K562 (cell line): ENCODE measurements around the gene CZIB. TPM values are rescaled to one million over a fixed set of nuclear protein-coding genes. Genes with fewer than 3 reads are reported as not detected.

Source experiments
- ATAC-seq: fragments of 200-7000 bp; cut with Tn5 transposase; 3 replicates; pipeline ENCODE4 v1.9.1; 2020; ENCODE audit warnings: moderate library complexity
- BruUV-seq: library from RNA; stranded (reverse); fragments of 400-500 nt; replicated peaks from 2 replicates; lab custom pipeline; 2021; lab: Mats Ljungman, UMichigan
- CTCF ChIA-PET: fragments of 300-600 bp; formaldehyde crosslinking; extraction: SDS; loops from one replicate; lab custom pipeline; 2021; ENCODE audit warnings: low intra/inter-chr PET ratio; lab: Yijun Ruan, JAX
- POLR2A ChIA-PET: fragments of 300-600, 350-650 bp; sonication (Branson Sonifier 250); formaldehyde crosslinking; extraction: SDS; loops from one replicate; lab custom pipeline; 2021; ENCODE audit warnings: antibody characterized with exemption, inconsistent platforms; lab: Yijun Ruan, JAX
- DNase-seq, 4 experiments: peaks; one replicate each; pipeline versions ENCODE4 v3.0.0 to v3.0.0-alpha.2; 2011 to 2018; ENCODE audit warnings: low spot score in 3 of 4, mixed read lengths in 3 of 4; ENCODE audit errors: extremely low read depth in 1 of 4
- FAIRE-seq: peaks from 2 replicates; lab custom pipeline; 2011; peaks lifted over from hg19 to GRCh38; lab: Jason Lieb, UNC
- H2AFZ ChIP-seq: 2 replicates; pipeline ENCODE4 v1.6.0; 2011; ENCODE audit warnings: low read depth, low read length, control low read depth, inconsistent platforms
- H3K27ac ChIP-seq: fragments of 200-600 bp; 3 replicates; pipeline ENCODE4 v1.8.0; 2011; ENCODE audit warnings: low read depth, mild to moderate bottlenecking, control low read depth, inconsistent platforms, low read length, moderate library complexity, mixed read lengths; ENCODE audit errors: extremely low read depth
- H3K27me3 ChIP-seq, 2 experiments: fragments of 300-600 bp in 1 of 2; 2 replicates in 1 of 2; 3 replicates in 1 of 2; pipeline versions ENCODE4 v1.6.0 to v1.8.0; 2011; ENCODE audit warnings: inconsistent platforms in 2 of 2, low read length in 2 of 2, mild to moderate bottlenecking in 1 of 2, mixed read lengths in 1 of 2, moderate library complexity in 1 of 2; ENCODE audit not compliant: control insufficient read depth in 2 of 2, insufficient read depth in 2 of 2
- H3K36me3 ChIP-seq: fragments of 300-600 bp; 3 replicates; pipeline ENCODE4 v1.8.0; 2011; ENCODE audit warnings: mild to moderate bottlenecking, low read length, inconsistent platforms; ENCODE audit not compliant: control insufficient read depth, insufficient read depth
- H3K4me1 ChIP-seq, 2 experiments: fragments of 200-600 bp in 1 of 2; replicated peaks in 1 of 2; 2 replicates in 1 of 2; 3 replicates in 1 of 2; pipeline versions ENCODE4 v1.5.1 to v1.8.0; 2011; ENCODE audit warnings: inconsistent platforms in 2 of 2, low read length in 2 of 2, mild to moderate bottlenecking in 1 of 2, mixed read lengths in 1 of 2, moderate library complexity in 1 of 2; ENCODE audit not compliant: control insufficient read depth in 2 of 2, insufficient read depth in 2 of 2
- H3K4me2 ChIP-seq: 2 replicates; pipeline ENCODE4 v1.6.1; 2011; ENCODE audit warnings: low read length, control low read depth, inconsistent platforms, mixed read lengths; ENCODE audit not compliant: insufficient read depth
- H3K4me3 ChIP-seq: fragments of 200-600 bp; sonication (generic), shearing (Covaris generic); 2 replicates; pipeline ENCODE4 v1.5.1; 2016; ENCODE audit warnings: control low read depth, inconsistent platforms
- H3K79me2 ChIP-seq: fragments of 200-600 bp; 3 replicates; pipeline ENCODE4 v1.8.0; 2011; ENCODE audit warnings: low read length, inconsistent platforms; ENCODE audit not compliant: control insufficient read depth, insufficient read depth
- H3K9ac ChIP-seq, 2 experiments: 2 replicates each; pipeline versions ENCODE4 v1.6.0 to v1.6.1; 2011; ENCODE audit warnings: low read depth in 2 of 2, low read length in 2 of 2, control low read depth in 1 of 2, inconsistent platforms in 1 of 2, mild to moderate bottlenecking in 1 of 2, mixed read lengths in 1 of 2; ENCODE audit not compliant: insufficient read depth in 1 of 2
- H3K9me1 ChIP-seq: one replicate; pipeline ENCODE4 v1.6.0; 2011; ENCODE audit warnings: inconsistent platforms, mild to moderate bottlenecking, low read length, moderate library complexity; ENCODE audit not compliant: control insufficient read depth, insufficient read depth
- H3K9me3 ChIP-seq: replicated peaks from 2 replicates; pipeline ENCODE4 v1.5.1; 2011; ENCODE audit warnings: low read depth, low read length, inconsistent platforms; ENCODE audit not compliant: control insufficient read depth, insufficient read depth
- H4K20me1 ChIP-seq: replicated peaks from 2 replicates; pipeline ENCODE4 v1.6.1; 2011; ENCODE audit warnings: low read length, inconsistent platforms, mixed read lengths; ENCODE audit not compliant: control insufficient read depth, insufficient read depth
- BCOR ChIP-seq: fragments of 450-650 bp; IDR thresholded peaks from 2 replicates; pipeline ENCODE4 v1.6.1; 2016
- MIER1 ChIP-seq: fragments of 450-650 bp; IDR thresholded peaks from 2 replicates; pipeline ENCODE4 v1.6.1; 2016; ENCODE audit warnings: antibody characterized with exemption, mild to moderate bottlenecking, low read depth
- RCOR1 ChIP-seq, 2 experiments: IDR thresholded peaks; 2 replicates each; pipeline ENCODE4 v1.6.1; 2012; ENCODE audit warnings: low read depth in 2 of 2, low read length in 2 of 2, borderline replicate concordance in 1 of 2, improper control_type of control experiment in 1 of 2
- TOE1 ChIP-seq, 2 experiments: fragments of 450-650 bp in 1 of 2; sonication (generic) in 1 of 2; formaldehyde crosslinking in 1 of 2; IDR thresholded peaks; 2 replicates each; pipeline versions ENCODE4 v1.7.1 to v1.8.0; 2016 to 2022; ENCODE audit warnings: borderline replicate concordance in 2 of 2, mild to moderate bottlenecking in 2 of 2, antibody characterized with exemption in 1 of 2, inconsistent platforms in 1 of 2, low read depth in 1 of 2, missing genetic modification reagents in 1 of 2, moderate library complexity in 1 of 2
- WGBS: fragments of 100-300 bp; shearing (Covaris generic); methylation state at CpG from one replicate; pipeline ENCODE4 v1.1.6; 2016; ENCODE audit warnings: low coverage, mixed read lengths; ENCODE audit not compliant: insufficient coverage; ENCODE audit errors: missing lambda C conversion rate; 5-methylcytosine and 5-hydroxymethylcytosine counted together
- in situ Hi-C: fragments of 300-500 bp; cut with MboI; formaldehyde crosslinking; loops from 4 replicates; pipeline ENCODE4 v1.15.0; 2018; ENCODE audit warnings: inconsistent platforms, mixed read lengths
- intact Hi-C: fragments of 100-400 bp; cut with micrococcal nuclease; formaldehyde crosslinking; loops from 2 replicates; pipeline ENCODE4 v1.14.2; 2022
- polyA plus RNA-seq, 8 experiments: library from polyadenylated mRNA; depleted of rRNA in 4 of 8; stranded (reverse) in 5 of 8; unstranded in 3 of 8; fragments of >200 nt; fragmentation: Nextera tagmentation in 2 of 8; fragmentation: Illumina TruSeq in 1 of 8; extraction: Ambion mirVana in 2 of 8; extraction: Trizol in 1 of 8; gene quantifications; 2 replicates each; pipeline versions ENCODE4 v1.2.1 to v1.2.3, GENCODE V29; 2011 to 2014; ENCODE audit warnings: inconsistent platforms in 1 of 8, missing spikeins in 1 of 8
- total RNA-seq, 7 experiments: library from RNA; depleted of rRNA in 6 of 7; stranded (reverse); fragments of >200 nt in 6 of 7; fragmentation: Illumina TruSeq in 2 of 7; extraction: Trizol in 2 of 7; gene quantifications; 2 replicates each; pipeline versions ENCODE4 v1.2.1 to v1.2.3, GENCODE V29; 2011 to 2021; ENCODE audit warnings: low replicate concordance in 1 of 7
- TF ChIP-seq, protein P1 (sequence below), 2 experiments: IDR thresholded peaks; 2 replicates each; pipeline ENCODE4 v1.6.1; 2012; ENCODE audit warnings: improper control_type of control experiment in 2 of 2, low read depth in 2 of 2, low read length in 2 of 2, borderline replicate concordance in 1 of 2
- TF ChIP-seq, protein P2 (sequence below): sonication (generic); IDR thresholded peaks from 2 replicates; pipeline ENCODE4 v1.6.1; 2016

The CZIB gene
- total and polyA plus RNA-seq, 9 of the 15 experiments (the other 6 are each of a cell fraction or from before 2014, with no cell fraction given) = 52.6 to 111 (median 80.0) TPM

DNA sequence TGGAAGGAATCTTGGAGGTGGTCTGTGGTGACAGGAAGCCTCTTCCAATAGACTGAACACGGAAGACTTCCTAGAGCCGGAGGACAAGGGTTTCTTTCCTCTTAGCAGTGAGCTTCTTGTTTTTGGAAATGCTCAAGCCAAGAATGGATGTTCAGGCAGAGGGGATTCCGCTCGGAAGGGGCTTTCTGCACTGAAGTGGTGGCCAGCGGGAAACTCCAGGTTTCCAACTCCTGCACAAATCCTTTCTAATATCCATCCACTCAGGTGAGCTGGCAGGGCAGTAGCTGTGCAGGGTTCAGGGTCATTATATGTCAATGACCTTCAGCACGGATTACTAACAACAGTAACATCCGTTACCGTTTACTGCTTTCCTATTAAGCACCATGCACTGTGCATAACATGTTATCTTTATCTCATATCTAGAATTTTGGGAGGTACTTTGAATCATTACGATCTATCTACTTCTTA, 24.4 kb downstream of the CZIB start (continued):
- TF ChIP-seq, protein P1, sequence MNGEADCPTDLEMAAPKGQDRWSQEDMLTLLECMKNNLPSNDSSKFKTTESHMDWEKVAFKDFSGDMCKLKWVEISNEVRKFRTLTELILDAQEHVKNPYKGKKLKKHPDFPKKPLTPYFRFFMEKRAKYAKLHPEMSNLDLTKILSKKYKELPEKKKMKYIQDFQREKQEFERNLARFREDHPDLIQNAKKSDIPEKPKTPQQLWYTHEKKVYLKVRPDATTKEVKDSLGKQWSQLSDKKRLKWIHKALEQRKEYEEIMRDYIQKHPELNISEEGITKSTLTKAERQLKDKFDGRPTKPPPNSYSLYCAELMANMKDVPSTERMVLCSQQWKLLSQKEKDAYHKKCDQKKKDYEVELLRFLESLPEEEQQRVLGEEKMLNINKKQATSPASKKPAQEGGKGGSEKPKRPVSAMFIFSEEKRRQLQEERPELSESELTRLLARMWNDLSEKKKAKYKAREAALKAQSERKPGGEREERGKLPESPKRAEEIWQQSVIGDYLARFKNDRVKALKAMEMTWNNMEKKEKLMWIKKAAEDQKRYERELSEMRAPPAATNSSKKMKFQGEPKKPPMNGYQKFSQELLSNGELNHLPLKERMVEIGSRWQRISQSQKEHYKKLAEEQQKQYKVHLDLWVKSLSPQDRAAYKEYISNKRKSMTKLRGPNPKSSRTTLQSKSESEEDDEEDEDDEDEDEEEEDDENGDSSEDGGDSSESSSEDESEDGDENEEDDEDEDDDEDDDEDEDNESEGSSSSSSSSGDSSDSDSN (IDR thresholded peaks at IDR 0.05; ENCODE audit: borderline replicate concordance in 1 of 2, low read depth in 2 of 2, low read length in 2 of 2) = peak in 1 of 2 experiments; percentile 7; a peak in 1 of 4 replicates

DNA sequence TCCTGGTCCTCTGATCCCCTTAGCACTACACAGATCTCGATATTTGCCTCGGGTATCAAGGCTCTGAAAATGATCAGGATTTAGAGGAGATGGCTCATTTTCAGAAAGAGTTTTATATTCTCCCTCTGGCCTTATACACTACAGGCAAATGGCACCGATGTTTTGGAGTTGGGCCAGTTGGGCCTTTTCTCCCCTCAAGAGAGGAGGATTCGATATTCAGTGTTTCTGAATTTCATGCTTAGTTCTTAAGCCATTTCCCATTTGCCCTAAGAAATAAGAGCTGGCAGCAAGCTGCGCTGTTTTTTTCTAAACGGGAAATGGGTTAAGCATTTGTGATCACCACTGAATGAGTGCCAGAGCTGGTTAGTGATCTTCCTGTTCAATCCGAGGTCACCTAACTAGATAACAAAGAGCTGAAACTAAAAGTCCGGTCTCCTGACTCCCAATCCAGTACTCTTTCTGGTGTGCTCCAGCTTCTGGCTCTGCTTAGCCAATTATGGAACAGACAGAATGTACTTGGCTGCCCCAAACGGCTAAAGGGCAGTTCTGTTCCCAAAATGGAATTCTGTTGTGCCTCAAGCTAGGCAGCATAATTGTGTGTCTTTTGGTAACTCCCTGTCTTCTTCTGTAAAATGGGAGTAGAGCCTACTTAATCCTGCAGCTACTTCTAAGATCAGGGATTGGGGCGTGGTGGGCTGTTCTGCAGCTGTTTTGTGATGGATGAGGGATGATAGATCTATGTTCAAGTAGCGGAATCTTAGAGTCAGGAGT, 25.0 kb downstream of the CZIB start:
- no peaks in the 10 kb centered on the region for H4K20me1 ChIP-seq
- peaks cover 16 to 21% of the 10 kb centered on the region in 2 experiments for H3K4me1 ChIP-seq
- no peaks in the 10 kb centered on the region for H3K27me3 ChIP-seq
- peak overlapping the region; percentile 96 for H3K4me2 ChIP-seq
- ATAC-seq = no peak
- no peak overlapping the region for H3K4me3 ChIP-seq
- peaks cover 17% of the 10 kb centered on the region for H3K79me2 ChIP-seq
- no TSS peak for BruUV-seq
- TF ChIP-seq, protein P2, sequence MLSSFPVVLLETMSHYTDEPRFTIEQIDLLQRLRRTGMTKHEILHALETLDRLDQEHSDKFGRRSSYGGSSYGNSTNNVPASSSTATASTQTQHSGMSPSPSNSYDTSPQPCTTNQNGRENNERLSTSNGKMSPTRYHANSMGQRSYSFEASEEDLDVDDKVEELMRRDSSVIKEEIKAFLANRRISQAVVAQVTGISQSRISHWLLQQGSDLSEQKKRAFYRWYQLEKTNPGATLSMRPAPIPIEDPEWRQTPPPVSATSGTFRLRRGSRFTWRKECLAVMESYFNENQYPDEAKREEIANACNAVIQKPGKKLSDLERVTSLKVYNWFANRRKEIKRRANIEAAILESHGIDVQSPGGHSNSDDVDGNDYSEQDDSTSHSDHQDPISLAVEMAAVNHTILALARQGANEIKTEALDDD = peak; percentile 26; the same call in 1 of the 2 replicates
- TF ChIP-seq RCOR1 (IDR thresholded peaks at IDR 0.05; ENCODE audit: borderline replicate concordance in 1 of 2, low read depth in 2 of 2, low read length in 2 of 2) = peak in 1 of 2 experiments; percentile 22; a peak in 1 of 4 replicates
- no peak for TF ChIP-seq MIER1
- TF ChIP-seq TOE1 (IDR thresholded peaks at IDR 0.05; ENCODE audit: borderline replicate concordance) = no peak
- TF ChIP-seq TOE1 (CRISPR knock-in tag; IDR thresholded peaks at IDR 0.05; ENCODE audit: borderline replicate concordance, low read depth) = no peak
- peak; percentile 16; the same call in 1 of the 2 replicates for TF ChIP-seq BCOR
- no peaks in the 10 kb centered on the region for H3K9me3 ChIP-seq
- peak overlapping the region; percentile 10; the same call in 1 of the 3 replicates for H3K27ac ChIP-seq
- H3K9ac ChIP-seq = peak overlapping the region in 1 of 2 experiments; percentile 93; a peak in 2 of 4 replicates
- H2AFZ ChIP-seq = peak overlapping the region; percentile 90
- ChIA-PET POLR2A (interaction anchor here (0.5 to 2.0 kb wide), 10 partner anchors 9 to 131 kb away, joined by 3 to 13 read pairs (median 3); no protein-coding TSS in a partner anchor), CTCF (no interaction called here)
- intact Hi-C loops = loop anchor here (10.0 kb wide), 1 partner anchor 199 kb away; no protein-coding TSS in a partner anchor
- H3K9me1 ChIP-seq = no peaks in the 10 kb centered on the region
- WGBS = 60% methylated on average over 11 of the region's 11 CpGs
- no peak for DNase-seq
- no peak for FAIRE-seq
- H3K36me3 ChIP-seq = 0 out of 3 replicates have a peak, but pooled peaks cover 6% of the 10 kb centered on the region
- in situ Hi-C loops = loop anchor here (25.0 kb wide), 1 partner anchor 283 kb away; the partner anchor contains the start of gene ECHDC2
